ENCODE data around the gene PPP1R27.

The PPP1R27 gene

DNA sequence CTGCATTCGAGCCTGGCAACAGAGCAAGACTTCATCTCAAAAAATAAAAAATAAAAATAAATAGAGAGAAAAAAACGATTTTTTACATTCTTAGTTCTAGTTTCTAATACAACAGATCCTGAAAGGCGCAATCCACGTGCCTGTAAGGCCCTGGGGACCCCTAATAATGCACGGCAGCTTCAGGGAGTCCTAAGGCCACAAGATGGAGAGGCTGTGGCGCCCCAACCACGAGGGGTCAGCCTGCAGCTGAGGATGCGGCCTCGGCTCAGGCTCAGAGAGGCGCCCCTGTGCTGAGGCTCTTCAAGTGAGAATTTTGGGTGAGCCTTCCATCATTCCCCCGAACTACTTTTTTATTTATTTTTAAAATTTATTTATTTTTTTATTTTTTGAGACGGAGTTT is 14.6 kb upstream of the PPP1R27 start:
- no peak for DNase-seq (ENCODE audit: low read depth)
- TF ChIP-seq, protein P1, sequence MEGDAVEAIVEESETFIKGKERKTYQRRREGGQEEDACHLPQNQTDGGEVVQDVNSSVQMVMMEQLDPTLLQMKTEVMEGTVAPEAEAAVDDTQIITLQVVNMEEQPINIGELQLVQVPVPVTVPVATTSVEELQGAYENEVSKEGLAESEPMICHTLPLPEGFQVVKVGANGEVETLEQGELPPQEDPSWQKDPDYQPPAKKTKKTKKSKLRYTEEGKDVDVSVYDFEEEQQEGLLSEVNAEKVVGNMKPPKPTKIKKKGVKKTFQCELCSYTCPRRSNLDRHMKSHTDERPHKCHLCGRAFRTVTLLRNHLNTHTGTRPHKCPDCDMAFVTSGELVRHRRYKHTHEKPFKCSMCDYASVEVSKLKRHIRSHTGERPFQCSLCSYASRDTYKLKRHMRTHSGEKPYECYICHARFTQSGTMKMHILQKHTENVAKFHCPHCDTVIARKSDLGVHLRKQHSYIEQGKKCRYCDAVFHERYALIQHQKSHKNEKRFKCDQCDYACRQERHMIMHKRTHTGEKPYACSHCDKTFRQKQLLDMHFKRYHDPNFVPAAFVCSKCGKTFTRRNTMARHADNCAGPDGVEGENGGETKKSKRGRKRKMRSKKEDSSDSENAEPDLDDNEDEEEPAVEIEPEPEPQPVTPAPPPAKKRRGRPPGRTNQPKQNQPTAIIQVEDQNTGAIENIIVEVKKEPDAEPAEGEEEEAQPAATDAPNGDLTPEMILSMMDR (conservative IDR thresholded peaks at IDR 0.05; ENCODE audit: low read depth, low read length): no peak
- no peak overlapping the region for H3K4me3 ChIP-seq (ENCODE audit: low read length)

DNA sequence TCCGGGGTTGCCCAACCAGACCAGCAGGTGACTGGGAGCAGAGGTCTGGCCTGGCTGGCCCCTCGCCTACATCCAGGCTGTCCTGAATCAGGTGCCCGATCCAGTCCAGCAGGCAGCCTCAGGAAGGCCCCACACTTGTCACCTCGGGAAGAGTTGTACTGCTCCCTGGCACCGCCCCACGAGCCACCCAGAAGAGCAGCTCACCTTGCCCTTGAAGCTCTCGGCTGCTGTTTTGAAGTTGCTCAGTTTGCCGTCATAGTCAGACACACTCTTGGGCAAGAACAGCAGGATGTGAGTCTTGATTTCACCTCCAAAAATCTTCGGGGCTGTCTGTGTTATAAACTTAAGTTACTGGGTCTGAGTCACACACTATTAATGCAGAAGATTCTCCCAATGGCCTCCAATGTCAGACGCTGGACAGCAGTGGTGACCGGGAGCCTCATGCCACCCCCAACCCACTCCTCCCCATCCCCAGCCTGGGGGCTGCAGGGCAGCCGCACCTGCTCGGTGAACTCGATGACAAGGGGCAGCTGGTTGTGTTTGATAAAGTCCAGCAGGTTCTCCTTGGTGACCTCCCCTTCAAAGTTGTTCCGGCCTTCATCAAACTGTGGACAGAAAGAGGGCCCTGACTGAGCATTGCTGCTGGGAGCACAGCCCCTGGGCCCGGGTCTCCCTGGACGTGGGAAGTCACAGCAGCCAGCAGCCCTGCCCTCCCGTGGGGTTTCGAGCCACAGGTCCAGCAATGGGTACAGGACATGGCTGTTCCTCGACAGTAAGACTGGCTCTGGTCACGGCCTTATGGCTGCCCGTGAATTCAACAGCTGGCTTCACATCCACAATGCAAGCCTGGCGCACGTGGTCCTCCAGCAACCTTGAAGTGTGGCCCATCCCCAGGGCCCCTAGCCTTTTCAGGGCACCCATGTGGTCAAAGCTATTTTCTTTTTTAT is 12.2 kb upstream of the PPP1R27 start:
- no peak for DNase-seq (ENCODE audit: low read depth)
- no peak overlapping the region for H3K4me3 ChIP-seq (ENCODE audit: low read length)
- TF ChIP-seq, protein P1 (conservative IDR thresholded peaks at IDR 0.05; ENCODE audit: low read depth, low read length): no peak

DNA sequence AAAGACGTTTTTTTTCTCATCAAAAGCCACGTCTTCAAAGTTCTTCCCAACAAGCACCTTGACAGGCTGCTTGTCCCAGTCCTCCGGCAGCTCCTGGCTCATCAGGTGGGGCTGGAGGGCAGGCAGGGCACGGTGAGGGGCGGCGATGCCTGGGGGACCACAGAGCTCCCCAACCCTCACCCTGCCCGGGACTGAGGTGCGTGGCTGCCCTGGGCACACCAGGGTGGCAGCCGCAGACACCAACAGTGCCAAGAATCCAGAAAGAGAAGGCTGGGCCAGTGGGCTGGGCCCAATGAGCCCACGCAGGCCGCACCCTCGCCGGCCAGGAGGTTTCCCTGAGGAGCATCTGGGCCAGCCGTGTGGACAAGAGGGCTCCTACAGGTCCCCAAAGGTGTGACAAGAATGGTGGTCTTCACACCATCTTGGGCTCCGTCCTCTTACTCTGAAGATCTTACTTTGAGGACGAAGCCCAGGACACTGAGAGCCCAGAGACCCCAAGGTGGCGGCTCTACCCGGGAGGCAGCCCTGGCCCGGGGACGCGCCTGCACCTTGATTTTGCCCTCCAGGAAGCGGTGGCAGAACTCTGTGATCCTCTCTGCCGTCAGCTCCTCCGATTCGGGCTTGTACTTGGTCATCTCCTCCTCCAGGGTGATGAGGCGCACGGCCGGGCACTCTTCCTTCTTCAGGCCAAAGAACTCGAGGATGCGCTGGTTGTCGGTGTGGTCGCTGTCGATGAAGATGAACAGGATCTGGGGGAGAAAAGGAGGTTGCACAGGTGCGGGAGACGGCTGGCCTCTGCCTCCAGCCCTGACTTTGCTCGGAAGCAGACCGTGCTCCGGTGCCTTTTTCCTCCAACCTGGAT is 11.3 kb upstream of the PPP1R27 start:
- H3K4me3 ChIP-seq (ENCODE audit: low read length): no peak overlapping the region
- TF ChIP-seq, protein P1 (conservative IDR thresholded peaks at IDR 0.05; ENCODE audit: low read depth, low read length): no peak
- no peak for DNase-seq (ENCODE audit: low read depth)

DNA sequence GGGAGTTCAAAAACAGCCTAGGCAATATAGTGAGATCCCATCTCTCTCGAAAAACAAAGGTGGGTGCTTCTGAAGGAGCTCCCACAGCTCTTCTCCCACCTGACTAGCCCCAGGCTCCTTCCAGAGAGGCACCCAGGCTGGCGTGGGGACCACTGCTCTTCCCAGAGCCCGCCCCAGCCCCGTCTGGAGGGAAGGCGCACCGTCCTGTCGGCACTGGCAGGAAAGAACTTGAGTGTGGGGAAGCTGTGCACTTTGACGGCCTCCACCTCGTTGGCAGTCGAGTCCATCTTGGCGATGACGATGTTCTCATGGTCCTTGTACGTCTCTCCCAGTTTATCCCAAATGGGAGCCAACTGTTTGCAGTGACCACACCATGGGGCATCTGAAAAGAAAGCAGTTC is 10.5 kb upstream of the PPP1R27 start:
- H3K4me3 ChIP-seq (ENCODE audit: low read length): no peak overlapping the region
- TF ChIP-seq, protein P1 (conservative IDR thresholded peaks at IDR 0.05; ENCODE audit: low read depth, low read length): no peak
- DNase-seq (ENCODE audit: low read depth): no peak

DNA sequence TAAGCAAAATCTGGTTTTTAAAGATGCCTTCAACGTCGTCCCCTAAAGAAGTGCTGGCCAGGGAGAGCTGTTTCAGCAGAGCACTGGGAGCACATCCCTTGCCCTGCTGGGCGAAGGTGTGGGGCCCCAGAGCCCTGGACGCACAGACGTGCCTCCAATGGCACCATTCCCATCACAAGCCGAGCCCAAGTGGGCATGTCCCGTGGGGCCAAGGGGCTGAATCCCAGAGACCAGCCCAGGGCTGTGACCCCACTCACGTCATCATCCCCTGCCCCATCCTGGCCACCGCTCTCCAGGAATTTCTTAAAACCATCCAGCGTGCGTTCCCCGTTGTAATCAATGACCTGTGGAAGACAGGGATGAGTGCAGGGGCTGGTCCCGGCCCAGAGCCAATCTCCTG is 10.0 kb upstream of the PPP1R27 start:
- TF ChIP-seq, protein P1 (conservative IDR thresholded peaks at IDR 0.05; ENCODE audit: low read depth, low read length): no peak

DNA sequence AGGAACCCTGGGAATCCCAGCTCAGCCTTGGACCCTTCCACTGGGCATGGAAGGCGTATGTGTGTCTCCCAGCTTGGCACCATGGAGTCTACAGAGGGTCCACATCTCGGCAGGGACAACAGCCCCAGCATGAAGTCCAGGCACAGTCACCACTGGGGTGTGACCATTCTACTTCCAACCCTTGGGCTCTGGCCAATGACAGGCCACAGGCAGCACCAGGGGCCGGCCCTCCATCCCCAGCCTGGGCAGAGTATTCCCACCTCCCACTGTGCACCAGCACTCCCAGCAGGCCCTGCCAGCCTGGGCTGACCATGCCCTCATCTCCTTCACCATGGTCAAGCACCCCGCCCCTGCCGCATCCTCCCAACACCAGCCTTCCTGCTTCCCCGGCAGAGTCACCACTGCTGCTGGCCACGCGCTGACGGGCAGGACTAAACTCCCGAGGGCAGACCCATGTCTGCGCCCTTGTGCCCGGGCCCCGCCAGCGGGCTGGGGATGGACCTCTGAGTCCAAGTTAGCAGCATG is 9.5 kb upstream of the PPP1R27 start:
- TF ChIP-seq, protein P1 (conservative IDR thresholded peaks at IDR 0.05; ENCODE audit: low read depth, low read length): no peak

More for the DNA sequence above, 10.0 kb upstream of the PPP1R27 start:
- no peak for DNase-seq (ENCODE audit: low read depth)
- no peak overlapping the region for H3K4me3 ChIP-seq (ENCODE audit: low read length)

More for the DNA sequence above, 9.5 kb upstream of the PPP1R27 start:
- H3K4me3 ChIP-seq (ENCODE audit: low read length): no peak overlapping the region
- DNase-seq (ENCODE audit: low read depth): no peak
